Measurements from ENCODE around the gene KLF5.

The KLF5 gene

DNA sequence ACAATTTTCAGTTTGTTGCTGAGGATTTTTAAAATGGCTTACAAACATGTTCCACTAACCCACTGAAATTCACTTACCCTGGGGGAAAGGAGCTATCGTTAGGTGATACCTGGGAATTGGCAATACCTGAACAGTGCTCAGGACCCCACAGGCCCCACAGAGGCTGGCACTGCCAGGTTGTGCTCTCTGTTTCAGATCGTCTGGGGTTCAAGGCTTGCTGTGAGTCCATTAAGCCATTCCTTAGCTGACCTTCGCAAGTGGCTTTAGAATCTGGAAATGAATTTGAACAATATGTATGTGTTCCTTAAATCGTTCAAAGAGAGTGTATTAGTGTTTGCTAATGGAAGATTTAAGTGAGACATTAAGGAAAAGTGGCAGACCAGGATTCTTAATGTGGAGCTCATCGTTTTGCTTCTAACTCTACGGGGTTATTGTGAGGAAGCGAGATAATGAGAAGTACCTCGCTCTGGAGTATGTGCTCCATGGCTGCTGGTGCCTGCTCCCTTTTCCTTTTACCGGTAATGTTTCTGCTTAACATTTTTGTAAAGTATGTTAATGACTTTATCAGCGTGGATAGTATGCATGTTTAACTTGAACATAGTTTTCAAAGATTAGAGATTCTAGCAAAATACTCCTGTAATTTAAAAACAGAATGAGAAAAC, 13.6 kb downstream of the KLF5 start:
- H2AFZ ChIP-seq (ENCODE audit: low read length) = no peak overlapping the region
- no peak overlapping the region for H3K4me3 ChIP-seq (ENCODE audit: low read length, poor library complexity, severe bottlenecking)
- H3K27me3 ChIP-seq (ENCODE audit: insufficient read depth, low read length, poor library complexity, severe bottlenecking) = no peaks in the 10 kb centered on the region
- H3K4me1 ChIP-seq (ENCODE audit: insufficient read depth, low read length, poor library complexity, severe bottlenecking) = no peaks in the 10 kb centered on the region
- no peaks in the 10 kb centered on the region for H3K36me3 ChIP-seq (ENCODE audit: insufficient read depth, low read length)
- no peaks in the 10 kb centered on the region for H3K9me3 ChIP-seq (ENCODE audit: insufficient read depth, low read depth, low read length)
- no peaks in the 10 kb centered on the region for H3K79me2 ChIP-seq (ENCODE audit: insufficient read depth, low read length)
- TF ChIP-seq, protein P1, sequence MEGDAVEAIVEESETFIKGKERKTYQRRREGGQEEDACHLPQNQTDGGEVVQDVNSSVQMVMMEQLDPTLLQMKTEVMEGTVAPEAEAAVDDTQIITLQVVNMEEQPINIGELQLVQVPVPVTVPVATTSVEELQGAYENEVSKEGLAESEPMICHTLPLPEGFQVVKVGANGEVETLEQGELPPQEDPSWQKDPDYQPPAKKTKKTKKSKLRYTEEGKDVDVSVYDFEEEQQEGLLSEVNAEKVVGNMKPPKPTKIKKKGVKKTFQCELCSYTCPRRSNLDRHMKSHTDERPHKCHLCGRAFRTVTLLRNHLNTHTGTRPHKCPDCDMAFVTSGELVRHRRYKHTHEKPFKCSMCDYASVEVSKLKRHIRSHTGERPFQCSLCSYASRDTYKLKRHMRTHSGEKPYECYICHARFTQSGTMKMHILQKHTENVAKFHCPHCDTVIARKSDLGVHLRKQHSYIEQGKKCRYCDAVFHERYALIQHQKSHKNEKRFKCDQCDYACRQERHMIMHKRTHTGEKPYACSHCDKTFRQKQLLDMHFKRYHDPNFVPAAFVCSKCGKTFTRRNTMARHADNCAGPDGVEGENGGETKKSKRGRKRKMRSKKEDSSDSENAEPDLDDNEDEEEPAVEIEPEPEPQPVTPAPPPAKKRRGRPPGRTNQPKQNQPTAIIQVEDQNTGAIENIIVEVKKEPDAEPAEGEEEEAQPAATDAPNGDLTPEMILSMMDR (conservative IDR thresholded peaks at IDR 0.05; ENCODE audit: low read length) = no peak
- no peak for TF ChIP-seq EZH2phosphoT487 (IDR thresholded peaks at IDR 0.05; ENCODE audit: borderline replicate concordance)
- no peak overlapping the region for H3K9ac ChIP-seq (ENCODE audit: low read depth, low read length, poor library complexity, severe bottlenecking)
- H3K9me2 ChIP-seq (replicated peaks; ENCODE audit: low read depth, low read length) = no peaks in the 10 kb centered on the region
- H3K4me2 ChIP-seq (ENCODE audit: low read depth, low read length, poor library complexity, severe bottlenecking) = no peak overlapping the region
- no peaks in the 10 kb centered on the region for H3F3A ChIP-seq (ENCODE audit: low read depth)
- no peaks in the 10 kb centered on the region for H4K20me1 ChIP-seq (ENCODE audit: insufficient read depth, low read length, poor library complexity, severe bottlenecking)

DNA sequence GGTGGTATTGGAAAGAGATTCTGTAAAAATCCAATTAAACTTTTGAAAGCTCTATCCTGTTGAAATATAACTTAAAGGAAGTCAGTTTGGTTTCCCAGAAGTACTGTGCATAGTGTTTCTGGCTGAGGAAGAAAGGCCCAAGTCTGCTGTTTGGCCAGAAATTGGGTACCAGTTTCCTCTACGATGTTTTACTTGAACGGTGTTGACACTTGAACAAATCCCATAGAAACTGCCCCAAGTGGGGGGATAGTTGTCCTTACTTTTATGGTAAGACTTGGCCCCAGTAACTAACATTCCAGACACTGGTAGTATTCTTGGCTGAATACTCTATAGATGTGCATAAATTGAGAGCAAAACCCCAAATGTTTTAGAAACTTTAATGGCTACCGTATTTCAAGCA, 14.2 kb downstream of the KLF5 start:
- Histone ChIP-seq H3K4me2 (ENCODE audit: low read depth, low read length, poor library complexity, severe bottlenecking) (no peak overlapping the region), H3K4me1 (ENCODE audit: insufficient read depth, low read length, poor library complexity, severe bottlenecking) (no peaks in the 10 kb centered on the region), H3F3A (ENCODE audit: low read depth) (no peaks in the 10 kb centered on the region), H3K9ac (ENCODE audit: low read depth, low read length, poor library complexity, severe bottlenecking) (no peak overlapping the region), H3K9me2 (replicated peaks; ENCODE audit: low read depth, low read length) (no peaks in the 10 kb centered on the region), H4K20me1 (ENCODE audit: insufficient read depth, low read length, poor library complexity, severe bottlenecking) (no peaks in the 10 kb centered on the region), H3K79me2 (ENCODE audit: insufficient read depth, low read length) (no peaks in the 10 kb centered on the region), H3K36me3 (ENCODE audit: insufficient read depth, low read length) (no peaks in the 10 kb centered on the region), H3K4me3 (ENCODE audit: low read length, poor library complexity, severe bottlenecking) (no peak overlapping the region), H3K9me3 (ENCODE audit: insufficient read depth, low read depth, low read length) (no peaks in the 10 kb centered on the region), H3K27me3 (ENCODE audit: insufficient read depth, low read length, poor library complexity, severe bottlenecking) (no peaks in the 10 kb centered on the region), H2AFZ (ENCODE audit: low read length) (no peak overlapping the region)
- TF ChIP-seq EZH2phosphoT487 (IDR thresholded peaks at IDR 0.05; ENCODE audit: borderline replicate concordance) = no peak
- TF ChIP-seq, protein P1 (conservative IDR thresholded peaks at IDR 0.05; ENCODE audit: low read length) = no peak

DNA sequence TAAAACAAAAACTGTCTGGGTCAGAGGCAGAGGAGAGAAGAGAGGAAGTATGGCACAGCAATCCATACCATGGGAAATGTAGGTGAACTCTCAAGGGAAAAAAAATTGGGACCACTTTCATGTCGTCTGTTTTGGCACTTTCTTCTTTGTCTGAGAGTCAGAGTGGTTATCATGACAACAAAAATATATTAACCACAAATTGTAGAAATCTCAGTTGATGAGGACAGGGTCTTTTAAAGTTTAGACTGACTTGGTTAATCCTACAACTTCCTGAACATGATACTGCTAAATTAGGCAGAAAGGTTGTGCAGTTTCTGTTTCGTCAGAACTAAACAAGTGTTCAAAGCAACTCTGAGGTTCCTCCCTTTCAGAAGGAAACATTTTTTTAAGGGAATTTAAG, 15.2 kb downstream of the KLF5 start:
- TF ChIP-seq, protein P1 (conservative IDR thresholded peaks at IDR 0.05; ENCODE audit: low read length) = no peak
- no peak for TF ChIP-seq EZH2phosphoT487 (IDR thresholded peaks at IDR 0.05; ENCODE audit: borderline replicate concordance)
- Histone ChIP-seq H2AFZ (ENCODE audit: low read length) (no peak overlapping the region), H3F3A (ENCODE audit: low read depth) (no peaks in the 10 kb centered on the region), H3K4me1 (ENCODE audit: insufficient read depth, low read length, poor library complexity, severe bottlenecking) (no peaks in the 10 kb centered on the region), H3K27me3 (ENCODE audit: insufficient read depth, low read length, poor library complexity, severe bottlenecking) (no peaks in the 10 kb centered on the region), H3K36me3 (ENCODE audit: insufficient read depth, low read length) (no peaks in the 10 kb centered on the region), H3K4me2 (ENCODE audit: low read depth, low read length, poor library complexity, severe bottlenecking) (no peak overlapping the region), H4K20me1 (ENCODE audit: insufficient read depth, low read length, poor library complexity, severe bottlenecking) (no peaks in the 10 kb centered on the region), H3K4me3 (ENCODE audit: low read length, poor library complexity, severe bottlenecking) (no peak overlapping the region), H3K9me2 (replicated peaks; ENCODE audit: low read depth, low read length) (no peaks in the 10 kb centered on the region), H3K9me3 (ENCODE audit: insufficient read depth, low read depth, low read length) (no peaks in the 10 kb centered on the region), H3K9ac (ENCODE audit: low read depth, low read length, poor library complexity, severe bottlenecking) (no peak overlapping the region), H3K79me2 (ENCODE audit: insufficient read depth, low read length) (no peaks in the 10 kb centered on the region)

All from Loucy (cell line).